Stomach smooth muscle (tissue), 2 donors: ENCODE data around the gene KRT24.

Experiments
- H3K27ac ChIP-seq: one replicate; pipeline ENCODE4 v1.7.0; 2013; ENCODE audit warnings: mild to moderate bottlenecking, low read length, inconsistent platforms
- H3K27me3 ChIP-seq, 2 donors: one replicate each; pipeline ENCODE4 v1.7.0; 2013; ENCODE audit warnings: low read length in 2 of 2; ENCODE audit not compliant: insufficient read depth in 2 of 2, control insufficient read depth in 1 of 2
- H3K36me3 ChIP-seq, 2 donors: one replicate each; pipeline ENCODE4 v1.7.0; 2013; ENCODE audit warnings: low read length in 2 of 2; ENCODE audit not compliant: control insufficient read depth in 2 of 2, insufficient read depth in 2 of 2
- H3K4me1 ChIP-seq: one replicate; pipeline ENCODE4 v1.7.0; 2013; ENCODE audit warnings: low read length; ENCODE audit not compliant: control insufficient read depth, insufficient read depth
- H3K4me3 ChIP-seq, 2 donors: one replicate each; pipeline ENCODE4 v1.7.0; 2013; ENCODE audit warnings: low read length in 2 of 2
- H3K9ac ChIP-seq, 2 donors: one replicate each; pipeline ENCODE4 v1.7.0; 2013; ENCODE audit warnings: low read length in 2 of 2, mild to moderate bottlenecking in 1 of 2
- H3K9me3 ChIP-seq, 2 donors: one replicate each; pipeline ENCODE4 v1.7.0; 2013; ENCODE audit warnings: low read length in 2 of 2; ENCODE audit not compliant: control insufficient read depth in 2 of 2
- donor health status: healthy.
- donor health status: Pancreatic carcinoma.

KRT24 gene

GRCh38 chr17:40722241-40722640 is 18.7 kb upstream of the KRT24 start:
- Histone ChIP-seq H3K27ac (no peak overlapping the region), H3K9ac (no peak overlapping the region), H3K4me3 (no peak overlapping the region), H3K9me3 (no peaks in the 10 kb centered on the region), H3K36me3 (no peaks in the 10 kb centered on the region), H3K27me3 (no peaks in the 10 kb centered on the region), H3K4me1 (no peaks in the 10 kb centered on the region)

- Histone ChIP-seq H3K36me3 (no peaks in the 10 kb centered on the region), H3K9ac (no peak overlapping the region), H3K27me3 (peaks cover 0 to 2% of the 10 kb centered on the region in 2 donors), H3K27ac (no peak overlapping the region), H3K4me1 (no peaks in the 10 kb centered on the region), H3K9me3 (no peaks in the 10 kb centered on the region), H3K4me3 (no peak overlapping the region)
These were observed 17.3 kb upstream of the KRT24 start for GRCh38 chr17:40720899-40721298.

- Histone ChIP-seq H3K4me3 (no peak overlapping the region), H3K9me3 (no peaks in the 10 kb centered on the region), H3K27ac (no peak overlapping the region), H3K4me1 (no peaks in the 10 kb centered on the region), H3K9ac (no peak overlapping the region), H3K36me3 (no peaks in the 10 kb centered on the region), H3K27me3 (peaks cover 2 to 5% of the 10 kb centered on the region in 2 donors)
These were observed 15.4 kb upstream of the KRT24 start for GRCh38 chr17:40718930-40719329.

- Histone ChIP-seq H3K27ac (no peak overlapping the region), H3K4me1 (no peaks in the 10 kb centered on the region), H3K9me3 (no peaks in the 10 kb centered on the region), H3K4me3 (no peak overlapping the region), H3K36me3 (no peaks in the 10 kb centered on the region), H3K9ac (no peak overlapping the region), H3K27me3 (peaks cover 2 to 5% of the 10 kb centered on the region in 2 donors)
These were observed 14.2 kb upstream of the KRT24 start for GRCh38 chr17:40717776-40718175.

GRCh38 chr17:40714473-40714872 is 10.9 kb upstream of the KRT24 start:
- Histone ChIP-seq H3K27ac (no peak overlapping the region), H3K9me3 (no peaks in the 10 kb centered on the region), H3K27me3 (peaks cover 4 to 5% of the 10 kb centered on the region in 2 donors), H3K9ac (no peak overlapping the region), H3K4me1 (no peaks in the 10 kb centered on the region), H3K36me3 (no peaks in the 10 kb centered on the region), H3K4me3 (no peak overlapping the region)

GRCh38 chr17:40707745-40708144 is 4.2 kb upstream of the KRT24 start:
- Histone ChIP-seq H3K9me3 (no peaks in the 10 kb centered on the region), H3K27ac (no peak overlapping the region), H3K4me3 (no peak overlapping the region), H3K4me1 (no peaks in the 10 kb centered on the region), H3K27me3 (peaks cover 0 to 5% of the 10 kb centered on the region in 2 donors), H3K9ac (no peak overlapping the region), H3K36me3 (no peaks in the 10 kb centered on the region)

- Histone ChIP-seq H3K9ac (no peak overlapping the region), H3K27ac (no peak overlapping the region), H3K4me1 (no peaks in the 10 kb centered on the region), H3K4me3 (no peak overlapping the region), H3K9me3 (no peaks in the 10 kb centered on the region), H3K36me3 (no peaks in the 10 kb centered on the region), H3K27me3 (peaks cover 0 to 3% of the 10 kb centered on the region in 2 donors)
These were observed 2.0 kb upstream of the KRT24 start for GRCh38 chr17:40705584-40705983.

- H3K9ac ChIP-seq = no peak overlapping the region
- no peak overlapping the region for H3K27ac ChIP-seq
- no peaks in the 10 kb centered on the region for H3K36me3 ChIP-seq
- H3K27me3 ChIP-seq = peaks cover 3% of the 10 kb centered on the region in 2 donors
- H3K9me3 ChIP-seq = no peaks in the 10 kb centered on the region
- H3K4me3 ChIP-seq = no peak overlapping the region
- H3K4me1 ChIP-seq = no peaks in the 10 kb centered on the region
These were observed 1.3 kb downstream of the KRT24 start for GRCh38 chr17:40702271-40702670.

- Histone ChIP-seq H3K36me3 (no peaks in the 10 kb centered on the region), H3K27ac (no peak overlapping the region), H3K9ac (no peak overlapping the region), H3K4me3 (no peak overlapping the region), H3K27me3 (peaks cover 3% of the 10 kb centered on the region in 2 donors), H3K9me3 (no peaks in the 10 kb centered on the region), H3K4me1 (no peaks in the 10 kb centered on the region)
These were observed 3.7 kb downstream of the KRT24 start for GRCh38 chr17:40699853-40700252.

GRCh38 chr17:40699371-40699770 is 4.2 kb downstream of the KRT24 start:
- H3K27me3 ChIP-seq = peaks cover 3% of the 10 kb centered on the region in 2 donors
- H3K9me3 ChIP-seq = no peaks in the 10 kb centered on the region
- H3K4me1 ChIP-seq = no peaks in the 10 kb centered on the region

GRCh38 chr17:40697297-40697696 is 6.3 kb downstream of the KRT24 start:
- no peak overlapping the region for H3K4me3 ChIP-seq
- H3K36me3 ChIP-seq = no peaks in the 10 kb centered on the region
- H3K9ac ChIP-seq = no peak overlapping the region
- H3K27me3 ChIP-seq = peaks cover 0 to 3% of the 10 kb centered on the region in 2 donors
- H3K27ac ChIP-seq = no peak overlapping the region
- H3K9me3 ChIP-seq = no peaks in the 10 kb centered on the region
- H3K4me1 ChIP-seq = no peaks in the 10 kb centered on the region

More at GRCh38 chr17:40699371-40699770, 4.2 kb downstream of the KRT24 start:
- Histone ChIP-seq H3K27ac (no peak overlapping the region), H3K36me3 (no peaks in the 10 kb centered on the region), H3K9ac (no peak overlapping the region), H3K4me3 (no peak overlapping the region)
